Measurements from ENCODE around the gene SPRYD3.

Gene SPRYD3

GRCh38 chr12:53064613-53065436 is 14.4 kb downstream of the SPRYD3 start:
- no peaks in the 10 kb centered on the region for H3K27me3 ChIP-seq (ENCODE audit: insufficient read depth, low read depth, severe bottlenecking)
- DNase-seq: no peak
- no peak overlapping the region for H3K4me3 ChIP-seq (ENCODE audit: low read depth, low read length)
- no peak overlapping the region for H3K27ac ChIP-seq
- TF ChIP-seq CTCF (IDR thresholded peaks at IDR 0.05; ENCODE audit: low read depth, low read length): no peak
- H3K9me3 ChIP-seq (ENCODE audit: severe bottlenecking): no peaks in the 10 kb centered on the region
- H3K36me3 ChIP-seq: peaks cover 2% of the 10 kb centered on the region; the same call in 1 of the 2 replicates

GRCh38 chr12:53063708-53064612 is 15.2 kb downstream of the SPRYD3 start:
- Histone ChIP-seq H3K27me3 (ENCODE audit: insufficient read depth, low read depth, severe bottlenecking) (no peaks in the 10 kb centered on the region), H3K9me3 (ENCODE audit: severe bottlenecking) (no peaks in the 10 kb centered on the region), H3K36me3 (peaks cover 2% of the 10 kb centered on the region; the same call in 1 of the 2 replicates), H3K4me3 (ENCODE audit: low read depth, low read length) (no peak overlapping the region), H3K27ac (no peak overlapping the region)
- peak; percentile 67 for DNase-seq
- peak; percentile 56 for TF ChIP-seq CTCF (IDR thresholded peaks at IDR 0.05; ENCODE audit: low read depth, low read length)

GRCh38 chr12:53062977-53063707 is 16.0 kb downstream of the SPRYD3 start:
- no peak overlapping the region for H3K4me3 ChIP-seq (ENCODE audit: low read depth, low read length)
- peak; percentile 61 for DNase-seq
- H3K9me3 ChIP-seq (ENCODE audit: severe bottlenecking): no peaks in the 10 kb centered on the region
- peaks cover 2% of the 10 kb centered on the region; the same call in 1 of the 2 replicates for H3K36me3 ChIP-seq
- H3K27me3 ChIP-seq (ENCODE audit: insufficient read depth, low read depth, severe bottlenecking): no peaks in the 10 kb centered on the region
- TF ChIP-seq CTCF (IDR thresholded peaks at IDR 0.05; ENCODE audit: low read depth, low read length): no peak
- 0 out of 2 replicates have a peak overlapping the region, but pooled peaks have one; percentile 4 for H3K27ac ChIP-seq

GRCh38 chr12:53062011-53062961 is 16.9 kb downstream of the SPRYD3 start:
- no peak for DNase-seq
- 0 out of 2 replicates have a peak overlapping the region, but pooled peaks have one; percentile 4 for H3K27ac ChIP-seq
- H3K4me3 ChIP-seq (ENCODE audit: low read depth, low read length): no peak overlapping the region
- H3K27me3 ChIP-seq (ENCODE audit: insufficient read depth, low read depth, severe bottlenecking): no peaks in the 10 kb centered on the region
- peaks cover 2% of the 10 kb centered on the region; the same call in 1 of the 2 replicates for H3K36me3 ChIP-seq
- TF ChIP-seq CTCF (IDR thresholded peaks at IDR 0.05; ENCODE audit: low read depth, low read length): no peak
- H3K9me3 ChIP-seq (ENCODE audit: severe bottlenecking): no peaks in the 10 kb centered on the region
